ENCODE measurements around the gene TTYH3. TPM values are rescaled to one million over a fixed set of nuclear protein-coding genes. Genes with fewer than 3 reads are reported as not detected.

The TTYH3 gene
- total and polyA plus RNA-seq, 10 donors: 11.9 to 158 (median 72.8) TPM

- no peaks in the 10 kb centered on the region for H3K9me3 ChIP-seq
- no peak overlapping the region for H3K27ac ChIP-seq
- no peaks in the 10 kb centered on the region for H3K27me3 ChIP-seq (replicated peaks in 1 of 7)
- no peak overlapping the region for H3K4me3 ChIP-seq
- DNase-seq: no peak
- peaks cover 0 to 6% (median 2%) of the 10 kb centered on the region in 6 donors for H3K4me1 ChIP-seq
- peak in 2 of 3 donors; percentile 7 to 23 for TF ChIP-seq POLR2AphosphoS5 (IDR thresholded peaks at IDR 0.05)
- no peak for TF ChIP-seq POLR2A (IDR thresholded peaks at IDR 0.05)
- 85 to 93% (median 91%) methylated on average over 6 to 12 of the region's 12 CpGs for WGBS, 5 donors
- intact Hi-C loops (cut with DNase I; ENCODE audit: low total_unique reads): no loop called here
- H3K36me3 ChIP-seq: peaks cover 0 to 100% (median 34%) of the 10 kb centered on the region in 6 donors
Measured at GRCh38 chr7:2652736-2653060, 20.9 kb downstream of the TTYH3 start.

- DNase-seq: no peak
- 74 to 93% (median 90%) methylated on average over 5 of the region's 5 CpGs for WGBS, 5 donors
- Histone ChIP-seq H3K4me1 (no peaks in the 10 kb centered on the region), H3K36me3 (peaks cover 0 to 100% (median 40%) of the 10 kb centered on the region in 6 donors), H3K27me3 (replicated peaks in 1 of 7) (no peaks in the 10 kb centered on the region), H3K9me3 (no peaks in the 10 kb centered on the region), H3K27ac (no peak overlapping the region), H3K4me3 (no peak overlapping the region)
- TF ChIP-seq POLR2A (IDR thresholded peaks at IDR 0.05) (no peak), POLR2AphosphoS5 (IDR thresholded peaks at IDR 0.05) (no peak), CTCF (IDR thresholded peaks at IDR 0.05 in 8 of 11, conservative IDR thresholded peaks at IDR 0.05 in 3 of 11) (no peak)
- intact Hi-C loops (cut with DNase I; ENCODE audit: low total_unique reads): no loop called here
Measured at GRCh38 chr7:2654059-2654458, 22.3 kb downstream of the TTYH3 start.

- no peak overlapping the region for H3K4me3 ChIP-seq
- H3K9me3 ChIP-seq: no peaks in the 10 kb centered on the region
- 88 to 94% (median 94%) methylated on average over 22 to 29 of the region's 29 CpGs for WGBS, 5 donors
- TF ChIP-seq CTCF (IDR thresholded peaks at IDR 0.05 in 8 of 11, conservative IDR thresholded peaks at IDR 0.05 in 3 of 11): no peak
- peak in 1 of 3 donors; percentile 60 for TF ChIP-seq POLR2AphosphoS5 (IDR thresholded peaks at IDR 0.05)
- intact Hi-C loops (cut with DNase I; ENCODE audit: low total_unique reads): no loop called here
- H3K27me3 ChIP-seq (replicated peaks in 1 of 7): no peaks in the 10 kb centered on the region
- DNase-seq: peak; percentile 74
- H3K4me1 ChIP-seq: no peaks in the 10 kb centered on the region
- no peak overlapping the region for H3K27ac ChIP-seq
- H3K36me3 ChIP-seq: peaks cover 0 to 100% (median 45%) of the 10 kb centered on the region in 6 donors
Measured at GRCh38 chr7:2655870-2656614, 24.3 kb downstream of the TTYH3 start.

GRCh38 chr7:2657208-2657607 is 25.4 kb downstream of the TTYH3 start:
- WGBS, 5 donors: 46 to 90% (median 69%) methylated on average over 2 of the region's 2 CpGs
- H3K4me1 ChIP-seq: peaks cover 0 to 7% (median 2%) of the 10 kb centered on the region in 6 donors
- no peak overlapping the region for H3K4me3 ChIP-seq
- TF ChIP-seq POLR2AphosphoS5 (IDR thresholded peaks at IDR 0.05) (no peak), POLR2A (IDR thresholded peaks at IDR 0.05) (no peak), CTCF (IDR thresholded peaks at IDR 0.05 in 8 of 11, conservative IDR thresholded peaks at IDR 0.05 in 3 of 11) (no peak)
- DNase-seq: no peak
- no peaks in the 10 kb centered on the region for H3K9me3 ChIP-seq
- H3K27ac ChIP-seq: no peak overlapping the region
- intact Hi-C loops (cut with DNase I; ENCODE audit: low total_unique reads): no loop called here
- H3K27me3 ChIP-seq (replicated peaks in 1 of 7): no peaks in the 10 kb centered on the region
- peaks cover 0 to 100% (median 49%) of the 10 kb centered on the region in 6 donors for H3K36me3 ChIP-seq

Data from spleen (tissue), 11 donors.